GM12878 (cell line): ENCODE results near the gene CEACAM8.

Experiments
- BACH1 ChIP-seq: fragments of 450-650 bp; IDR thresholded peaks from 2 replicates; pipeline ENCODE4 v1.6.1; 2017; ENCODE audit warnings: mild to moderate bottlenecking, borderline replicate concordance
- CBX5 ChIP-seq: sonication (generic); IDR thresholded peaks from 2 replicates; pipeline ENCODE4 v1.6.1; 2016; ENCODE audit warnings: low read depth, moderate library complexity, mild to moderate bottlenecking, inconsistent platforms
- CTCF ChIP-seq, 3 experiments: IDR thresholded peaks in 2 of 3; conservative IDR thresholded peaks in 1 of 3; 2 replicates each; pipeline ENCODE4 v1.5.1; 2011; ENCODE audit warnings: low read depth in 3 of 3, low read length in 3 of 3, mild to moderate bottlenecking in 3 of 3, control low read depth in 2 of 3, moderate library complexity in 2 of 3, inconsistent platforms in 1 of 3, mixed read lengths in 1 of 3; ENCODE audit not compliant: control insufficient read depth in 2 of 3, insufficient read depth in 1 of 3; ENCODE audit errors: extremely low read depth in 1 of 3
- SIX5 ChIP-seq: IDR thresholded peaks from 2 replicates; pipeline ENCODE4 v1.6.1; 2011; ENCODE audit warnings: mild to moderate bottlenecking, low read depth, low read length, moderate library complexity; ENCODE audit not compliant: severe bottlenecking
- SUZ12 ChIP-seq: fragments of 200-600 bp; sonication (generic); IDR thresholded peaks from one replicate; pipeline ENCODE4 v1.6.1; 2018; ENCODE audit warnings: antibody characterized with exemption, mild to moderate bottlenecking; ENCODE audit not compliant: unreplicated experiment
- USF1 ChIP-seq: IDR thresholded peaks from 2 replicates; pipeline ENCODE4 v1.6.1; 2011; ENCODE audit warnings: borderline replicate concordance, low read depth, mild to moderate bottlenecking, moderate library complexity, mixed read lengths, low read length; ENCODE audit not compliant: insufficient read depth; ENCODE audit errors: extremely low read length
- TF ChIP-seq, protein P1 (sequence below): IDR thresholded peaks from 2 replicates; pipeline ENCODE4 v1.6.1; 2012; ENCODE audit warnings: low read length, inconsistent platforms
- TF ChIP-seq, protein P2 (sequence below): IDR thresholded peaks from 2 replicates; pipeline ENCODE4 v1.6.1; 2011; ENCODE audit warnings: borderline replicate concordance, low read depth, mild to moderate bottlenecking, moderate library complexity, low read length; ENCODE audit not compliant: insufficient read depth, poor library complexity, severe bottlenecking

- TF ChIP-seq CTCF (IDR thresholded peaks at IDR 0.05 in 2 of 3, conservative IDR thresholded peaks at IDR 0.05 in 1 of 3; ENCODE audit: control insufficient read depth in 2 of 3, extremely low read depth in 1 of 3, insufficient read depth in 1 of 3, low read depth in 3 of 3, low read length in 3 of 3) (no peak), BACH1 (no peak), SUZ12 (no peak), CBX5 (no peak), USF1 (no peak), SIX5 (no peak)
- TF ChIP-seq, protein P1, sequence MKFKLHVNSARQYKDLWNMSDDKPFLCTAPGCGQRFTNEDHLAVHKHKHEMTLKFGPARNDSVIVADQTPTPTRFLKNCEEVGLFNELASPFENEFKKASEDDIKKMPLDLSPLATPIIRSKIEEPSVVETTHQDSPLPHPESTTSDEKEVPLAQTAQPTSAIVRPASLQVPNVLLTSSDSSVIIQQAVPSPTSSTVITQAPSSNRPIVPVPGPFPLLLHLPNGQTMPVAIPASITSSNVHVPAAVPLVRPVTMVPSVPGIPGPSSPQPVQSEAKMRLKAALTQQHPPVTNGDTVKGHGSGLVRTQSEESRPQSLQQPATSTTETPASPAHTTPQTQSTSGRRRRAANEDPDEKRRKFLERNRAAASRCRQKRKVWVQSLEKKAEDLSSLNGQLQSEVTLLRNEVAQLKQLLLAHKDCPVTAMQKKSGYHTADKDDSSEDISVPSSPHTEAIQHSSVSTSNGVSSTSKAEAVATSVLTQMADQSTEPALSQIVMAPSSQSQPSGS, result no peak
- TF ChIP-seq, protein P2, sequence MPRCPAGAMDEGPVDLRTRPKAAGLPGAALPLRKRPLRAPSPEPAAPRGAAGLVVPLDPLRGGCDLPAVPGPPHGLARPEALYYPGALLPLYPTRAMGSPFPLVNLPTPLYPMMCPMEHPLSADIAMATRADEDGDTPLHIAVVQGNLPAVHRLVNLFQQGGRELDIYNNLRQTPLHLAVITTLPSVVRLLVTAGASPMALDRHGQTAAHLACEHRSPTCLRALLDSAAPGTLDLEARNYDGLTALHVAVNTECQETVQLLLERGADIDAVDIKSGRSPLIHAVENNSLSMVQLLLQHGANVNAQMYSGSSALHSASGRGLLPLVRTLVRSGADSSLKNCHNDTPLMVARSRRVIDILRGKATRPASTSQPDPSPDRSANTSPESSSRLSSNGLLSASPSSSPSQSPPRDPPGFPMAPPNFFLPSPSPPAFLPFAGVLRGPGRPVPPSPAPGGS, result no peak
These were observed 23.6 kb downstream of the CEACAM8 start for GRCh38 chr19:42571116-42571515.
